IPS DF 6.9 (cell line): Measurements from ENCODE around the gene NAXE.
A peak's percentile ranks its signal among the peaks of the same experiment; 100 is the strongest.

Experiments
- DNase-seq: peaks from one replicate; pipeline ENCODE4 v3.0.0-alpha.2; 2013; ENCODE audit warnings: low read depth, low spot score
- H3K27ac ChIP-seq: one replicate; pipeline ENCODE4 v1.5.1; 2013; ENCODE audit warnings: low read length, control low read depth
- H3K27me3 ChIP-seq: 2 replicates; pipeline ENCODE4 v1.6.1; 2013; ENCODE audit warnings: mild to moderate bottlenecking, low read length; ENCODE audit not compliant: control insufficient read depth, insufficient read depth
- H3K36me3 ChIP-seq: 2 replicates; pipeline ENCODE4 v1.6.1; 2013; ENCODE audit warnings: low read length; ENCODE audit not compliant: control insufficient read depth, insufficient read depth
- H3K4me1 ChIP-seq: 2 replicates; pipeline ENCODE4 v1.6.1; 2013; ENCODE audit warnings: low read length; ENCODE audit not compliant: control insufficient read depth, insufficient read depth
- H3K4me3 ChIP-seq: 2 replicates; pipeline ENCODE4 v1.5.1; 2013; ENCODE audit warnings: mild to moderate bottlenecking, low read length
- H3K9me3 ChIP-seq: 2 replicates; pipeline ENCODE4 v1.6.1; 2013; ENCODE audit warnings: low read length, inconsistent platforms; ENCODE audit not compliant: control insufficient read depth, insufficient read depth
- WGBS: extraction: QIAGEN DNeasy Blood & Tissue Kit; methylation state at CpG from one replicate; pipeline ENCODE4 v1.1.7; 2013; ENCODE audit warnings: mixed read lengths, missing lambda C conversion rate; ENCODE audit not compliant: insufficient read length, insufficient coverage; 5-methylcytosine and 5-hydroxymethylcytosine counted together

Gene NAXE

DNA sequence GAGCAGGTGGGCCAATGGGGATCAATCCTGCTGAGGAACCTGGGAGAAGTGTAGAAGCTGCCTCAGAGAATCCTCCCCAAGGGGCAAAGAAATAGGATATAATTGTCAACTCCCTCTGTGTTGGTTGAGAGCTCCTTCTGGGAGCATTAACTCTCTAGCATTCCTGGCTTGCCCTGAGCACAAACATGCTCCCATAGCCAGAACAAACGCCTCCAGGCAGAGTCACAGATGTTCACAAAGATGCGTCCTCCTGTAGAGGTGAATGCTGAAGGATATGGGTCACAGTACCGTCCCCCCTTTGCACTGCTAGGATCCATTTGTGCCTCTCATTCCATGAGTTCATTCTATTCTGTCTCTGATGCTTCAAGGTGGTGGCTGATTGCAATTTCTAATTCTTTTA, 40.8 kb downstream of the NAXE start:
- Histone ChIP-seq H3K27ac (no peak overlapping the region), H3K4me1 (0 out of 2 replicates have a peak, but pooled peaks cover 1% of the 10 kb centered on the region), H3K4me3 (no peak overlapping the region), H3K27me3 (no peaks in the 10 kb centered on the region), H3K9me3 (no peaks in the 10 kb centered on the region), H3K36me3 (no peaks in the 10 kb centered on the region)
- DNase-seq = no peak
- no CpG with 5 or more reads among the region's 3 CpGs for WGBS

- H3K9me3 ChIP-seq = no peaks in the 10 kb centered on the region
- H3K4me3 ChIP-seq = no peak overlapping the region
- H3K4me1 ChIP-seq = 0 out of 2 replicates have a peak, but pooled peaks cover 3% of the 10 kb centered on the region
- no peak overlapping the region for H3K27ac ChIP-seq
- H3K27me3 ChIP-seq = peaks cover 14% of the 10 kb centered on the region; the same call in 1 of the 2 replicates
- DNase-seq = no peak
- H3K36me3 ChIP-seq = no peaks in the 10 kb centered on the region
- WGBS = no CpG with 5 or more reads among the region's 8 CpGs
Observed at GRCh38 chr1:156638189-156638985, 46.8 kb downstream of the NAXE start.

DNA sequence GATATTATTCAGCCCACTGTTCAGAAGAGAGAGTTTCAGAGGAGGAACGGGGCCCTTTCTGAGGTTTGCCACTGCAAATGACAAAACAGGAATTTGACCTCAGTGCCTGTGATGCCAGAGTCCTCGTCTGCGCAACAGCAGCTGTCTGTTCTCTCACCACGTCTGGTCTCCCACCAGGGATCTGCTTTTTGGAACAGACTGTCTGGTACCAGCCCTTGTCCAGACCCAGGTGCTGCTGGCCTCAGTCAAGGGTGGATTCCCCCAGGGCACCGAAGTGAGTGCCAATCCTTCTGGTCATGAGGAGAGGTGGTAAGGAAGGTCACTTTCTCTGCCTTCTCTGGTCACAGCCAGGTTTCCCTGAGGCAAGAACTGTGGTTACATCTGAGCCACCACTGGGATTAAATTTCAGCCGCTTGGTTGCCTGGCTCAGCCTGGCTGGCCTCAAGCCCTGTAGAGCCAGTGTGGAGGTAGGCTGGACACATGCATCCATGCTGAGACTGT, 48.1 kb downstream of the NAXE start:
- DNase-seq = no peak
- Histone ChIP-seq H3K27me3 (peaks cover 17% of the 10 kb centered on the region; the same call in 1 of the 2 replicates), H3K4me1 (0 out of 2 replicates have a peak, but pooled peaks cover 3% of the 10 kb centered on the region), H3K4me3 (no peak overlapping the region), H3K9me3 (no peaks in the 10 kb centered on the region), H3K36me3 (no peaks in the 10 kb centered on the region), H3K27ac (no peak overlapping the region)
- no CpG with 5 or more reads among the region's 6 CpGs for WGBS

DNA sequence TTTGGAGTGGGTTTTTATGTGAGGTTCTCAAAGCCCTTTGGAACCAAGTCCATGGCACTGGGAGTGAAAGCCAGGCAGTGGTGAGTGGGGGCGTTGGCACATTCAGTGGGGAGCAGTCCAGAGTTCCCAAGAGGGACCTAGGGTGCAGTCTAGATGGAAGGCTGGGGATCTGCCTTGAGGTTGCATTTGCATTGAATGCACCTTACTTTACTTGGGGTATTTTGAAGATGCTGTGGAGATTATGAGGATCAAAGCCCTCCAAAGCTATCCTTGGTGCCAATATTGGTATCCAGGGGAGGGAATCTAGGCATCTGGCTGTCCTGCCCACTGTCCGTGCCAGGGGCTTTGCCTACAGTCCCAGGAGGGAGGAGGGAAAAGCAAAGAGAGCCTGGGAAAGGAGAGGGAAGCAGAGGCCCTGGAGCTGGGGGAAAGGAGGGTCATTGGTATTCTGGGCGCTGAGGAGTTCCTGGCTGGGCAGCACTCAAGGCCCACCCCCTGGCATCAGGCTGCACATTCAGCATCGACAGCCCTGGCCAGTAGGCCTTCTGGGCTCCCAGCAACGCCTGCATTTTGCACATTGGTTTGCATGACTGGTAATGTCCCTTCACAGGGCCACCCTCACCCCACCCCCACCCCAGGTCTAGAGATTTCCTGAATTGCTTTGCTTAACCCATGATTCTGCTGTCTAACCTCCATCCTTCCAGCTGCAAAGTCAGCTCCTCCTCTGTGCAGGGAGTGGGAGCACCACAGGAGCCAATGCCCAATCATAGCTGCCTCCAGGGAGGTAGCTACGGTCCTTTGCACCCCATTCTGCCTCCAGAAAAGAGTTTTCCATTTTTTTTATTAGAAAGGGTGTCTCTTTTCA, 49.5 kb downstream of the NAXE start:
- H3K27ac ChIP-seq = no peak overlapping the region
- 0 out of 2 replicates have a peak, but pooled peaks cover 3% of the 10 kb centered on the region for H3K4me1 ChIP-seq
- DNase-seq = no peak
- H3K4me3 ChIP-seq = no peak overlapping the region; the same call in 1 of the 2 replicates
- H3K9me3 ChIP-seq = no peaks in the 10 kb centered on the region
- H3K36me3 ChIP-seq = no peaks in the 10 kb centered on the region
- peaks cover 17% of the 10 kb centered on the region; the same call in 1 of the 2 replicates for H3K27me3 ChIP-seq
- no CpG with 5 or more reads among the region's 6 CpGs for WGBS

GRCh38 chr1:156641761-156642264, 50.2 kb downstream of the NAXE start, which contains the start of gene BCAN:
BCAN (plus strand) TSS chr1:156642117; CDS start chr1:156646055, 3,938 bp downstream.
- no peak for DNase-seq
- Histone ChIP-seq H3K36me3 (no peaks in the 10 kb centered on the region), H3K4me1 (0 out of 2 replicates have a peak, but pooled peaks cover 3% of the 10 kb centered on the region), H3K4me3 (peak within 1 kb of the TSS; percentile 38; the same call in 1 of the 2 replicates), H3K27me3 (peaks cover 17% of the 10 kb centered on the region; the same call in 1 of the 2 replicates), H3K9me3 (no peaks in the 10 kb centered on the region), H3K27ac (no peak within 1 kb of the TSS)
- WGBS = no CpG with 5 or more reads among the region's 46 CpGs

GRCh38 chr1:156642265-156643048, 50.9 kb downstream of the NAXE start:
- DNase-seq = no peak
- 0 out of 2 replicates have a peak, but pooled peaks cover 3% of the 10 kb centered on the region for H3K4me1 ChIP-seq
- peak overlapping the region; percentile 38; the same call in 1 of the 2 replicates for H3K4me3 ChIP-seq
- H3K27me3 ChIP-seq = peaks cover 17% of the 10 kb centered on the region; the same call in 1 of the 2 replicates
- H3K9me3 ChIP-seq = no peaks in the 10 kb centered on the region
- no CpG with 5 or more reads among the region's 40 CpGs for WGBS
- no peak overlapping the region for H3K27ac ChIP-seq
- H3K36me3 ChIP-seq = no peaks in the 10 kb centered on the region

GRCh38 chr1:156643049-156643777, 51.6 kb downstream of the NAXE start:
- Histone ChIP-seq H3K27ac (no peak overlapping the region), H3K27me3 (peaks cover 17% of the 10 kb centered on the region; the same call in 1 of the 2 replicates), H3K36me3 (no peaks in the 10 kb centered on the region), H3K9me3 (no peaks in the 10 kb centered on the region), H3K4me1 (0 out of 2 replicates have a peak, but pooled peaks cover 3% of the 10 kb centered on the region), H3K4me3 (no peak overlapping the region)
- WGBS = no CpG with 5 or more reads among the region's 7 CpGs
- no peak for DNase-seq

- H3K27me3 ChIP-seq = peaks cover 17% of the 10 kb centered on the region; the same call in 1 of the 2 replicates
- no peak overlapping the region for H3K4me3 ChIP-seq
- no CpG with 5 or more reads among the region's 7 CpGs for WGBS
- no peaks in the 10 kb centered on the region for H3K36me3 ChIP-seq
- no peaks in the 10 kb centered on the region for H3K9me3 ChIP-seq
- no peak for DNase-seq
- H3K4me1 ChIP-seq = 0 out of 2 replicates have a peak, but pooled peaks cover 3% of the 10 kb centered on the region
- H3K27ac ChIP-seq = no peak overlapping the region
Observed at GRCh38 chr1:156643778-156644092, 52.2 kb downstream of the NAXE start.
